Hepatocyte (in vitro differentiated cells): Measurements from ENCODE around the gene KCTD7.

ENCODE experiments used
- CTCF ChIP-seq: fragments of 200-600 bp; sonication (generic); IDR thresholded peaks from 2 replicates; pipeline ENCODE4 v1.5.1; 2016; ENCODE audit warnings: antibody characterized with exemption, mild to moderate bottlenecking; ENCODE audit not compliant: poor library complexity
- EZH2 ChIP-seq: fragments of 200-600 bp; sonication (generic); IDR thresholded peaks from 2 replicates; pipeline ENCODE4 v1.6.1; 2016; ENCODE audit warnings: antibody characterized with exemption, mild to moderate bottlenecking, borderline replicate concordance
- EZH2phosphoT487 ChIP-seq: fragments of 200-600 bp; sonication (generic); IDR thresholded peaks from one replicate; pipeline ENCODE4 v1.6.1; 2018; ENCODE audit warnings: antibody characterized with exemption, mild to moderate bottlenecking, low read depth, moderate library complexity; ENCODE audit not compliant: unreplicated experiment, severe bottlenecking

GRCh38 chr7:66638309-66639099 lies 9.8 kb downstream of the KCTD7 start:
- TF ChIP-seq EZH2phosphoT487 (no peak), CTCF (no peak), EZH2 (no peak)
